Measurements from ENCODE around the gene AMOTL1.

Gene AMOTL1

GRCh38 chr11:94821439-94821838 is 53.3 kb downstream of the AMOTL1 start:
- ChIA-PET POLR2A (no interaction called here), CTCF (no interaction called here)
- TF ChIP-seq ZNF384 (IDR thresholded peaks at IDR 0.05) (no peak), NFRKB (IDR thresholded peaks at IDR 0.05) (no peak), FOXK2 (IDR thresholded peaks at IDR 0.05) (no peak), CTBP1 (IDR thresholded peaks at IDR 0.05; ENCODE audit: borderline replicate concordance) (no peak), LEF1 (IDR thresholded peaks at IDR 0.05; ENCODE audit: borderline replicate concordance) (no peak), TARDBP (IDR thresholded peaks at IDR 0.05) (no peak), HDGF (IDR thresholded peaks at IDR 0.05; ENCODE audit: borderline replicate concordance) (no peak)
- no peak for DNase-seq (ENCODE audit: extremely low spot score)

- no peak for DNase-seq (ENCODE audit: extremely low spot score)
- TF ChIP-seq BHLHE40 (IDR thresholded peaks at IDR 0.05; ENCODE audit: borderline replicate concordance): no peak
- TF ChIP-seq FOXA1 (IDR thresholded peaks at IDR 0.05): no peak
- no peak for TF ChIP-seq ELF4 (IDR thresholded peaks at IDR 0.05)
- no peak for TF ChIP-seq HDGF (IDR thresholded peaks at IDR 0.05; ENCODE audit: borderline replicate concordance)
- no peak for TF ChIP-seq PKNOX1 (IDR thresholded peaks at IDR 0.05)
- no peak for TF ChIP-seq TARDBP (IDR thresholded peaks at IDR 0.05)
- no peak for TF ChIP-seq FOXM1 (IDR thresholded peaks at IDR 0.05; ENCODE audit: borderline replicate concordance)
- no peak for TF ChIP-seq SP1 (IDR thresholded peaks at IDR 0.05)
- POLR2A ChIA-PET: no interaction called here
- CTCF ChIA-PET: no interaction called here
Measured at GRCh38 chr11:94822080-94822479, 53.9 kb downstream of the AMOTL1 start.

GRCh38 chr11:94823102-94823732 is 55.1 kb downstream of the AMOTL1 start:
- TF ChIP-seq ARNT (IDR thresholded peaks at IDR 0.05) (no peak), HDGF (IDR thresholded peaks at IDR 0.05; ENCODE audit: borderline replicate concordance) (no peak), TARDBP (IDR thresholded peaks at IDR 0.05) (no peak), FOXK2 (IDR thresholded peaks at IDR 0.05) (no peak), SUZ12 (IDR thresholded peaks at IDR 0.05) (no peak), NFRKB (IDR thresholded peaks at IDR 0.05) (no peak), FOXA1 (IDR thresholded peaks at IDR 0.05) (no peak), LEF1 (IDR thresholded peaks at IDR 0.05; ENCODE audit: borderline replicate concordance) (no peak), L3MBTL2 (conservative IDR thresholded peaks at IDR 0.05) (no peak), CTBP1 (IDR thresholded peaks at IDR 0.05; ENCODE audit: borderline replicate concordance) (no peak), SP1 (IDR thresholded peaks at IDR 0.05) (no peak), ELF4 (IDR thresholded peaks at IDR 0.05) (no peak), PKNOX1 (IDR thresholded peaks at IDR 0.05) (no peak), ZNF384 (IDR thresholded peaks at IDR 0.05) (no peak), BHLHE40 (IDR thresholded peaks at IDR 0.05; ENCODE audit: borderline replicate concordance) (no peak), FOXM1 (IDR thresholded peaks at IDR 0.05; ENCODE audit: borderline replicate concordance) (no peak)
- DNase-seq (ENCODE audit: extremely low spot score): no peak
- ChIA-PET POLR2A (no interaction called here), CTCF (no interaction called here)

GRCh38 chr11:94825031-94825430 is 56.9 kb downstream of the AMOTL1 start:
- ChIA-PET POLR2A (no interaction called here), CTCF (interaction anchor here (0.8 kb wide), 1 partner anchor 1006 kb away, joined by 4 read pairs; no protein-coding TSS in a partner anchor)
- TF ChIP-seq L3MBTL2 (conservative IDR thresholded peaks at IDR 0.05): no peak
- no peak for TF ChIP-seq BHLHE40 (IDR thresholded peaks at IDR 0.05; ENCODE audit: borderline replicate concordance)
- no peak for TF ChIP-seq TARDBP (IDR thresholded peaks at IDR 0.05)
- no peak for TF ChIP-seq NFRKB (IDR thresholded peaks at IDR 0.05)
- no peak for TF ChIP-seq HDGF (IDR thresholded peaks at IDR 0.05; ENCODE audit: borderline replicate concordance)
- DNase-seq (ENCODE audit: extremely low spot score): no peak

- DNase-seq (ENCODE audit: extremely low spot score): no peak
- CTCF ChIA-PET: interaction anchor here (0.8 kb wide), 1 partner anchor 1006 kb away, joined by 4 read pairs; no protein-coding TSS in a partner anchor
- TF ChIP-seq ZNF384 (IDR thresholded peaks at IDR 0.05) (no peak), ELF4 (IDR thresholded peaks at IDR 0.05) (no peak), SP1 (IDR thresholded peaks at IDR 0.05) (no peak), HDGF (IDR thresholded peaks at IDR 0.05; ENCODE audit: borderline replicate concordance) (no peak), FOXA1 (IDR thresholded peaks at IDR 0.05) (no peak), CTBP1 (IDR thresholded peaks at IDR 0.05; ENCODE audit: borderline replicate concordance) (no peak), ARNT (IDR thresholded peaks at IDR 0.05) (no peak), PKNOX1 (IDR thresholded peaks at IDR 0.05) (no peak)
- POLR2A ChIA-PET: no interaction called here
Measured at GRCh38 chr11:94825481-94825880, 57.3 kb downstream of the AMOTL1 start.

- POLR2A ChIA-PET: no interaction called here
- no peak for TF ChIP-seq L3MBTL2 (conservative IDR thresholded peaks at IDR 0.05)
- no peak for TF ChIP-seq FOXK2 (IDR thresholded peaks at IDR 0.05)
- no peak for TF ChIP-seq NFRKB (IDR thresholded peaks at IDR 0.05)
- TF ChIP-seq FOXA1 (IDR thresholded peaks at IDR 0.05): no peak
- no peak for TF ChIP-seq ARNT (IDR thresholded peaks at IDR 0.05)
- TF ChIP-seq CTBP1 (IDR thresholded peaks at IDR 0.05; ENCODE audit: borderline replicate concordance): no peak
- no peak for TF ChIP-seq TARDBP (IDR thresholded peaks at IDR 0.05)
- TF ChIP-seq HDGF (IDR thresholded peaks at IDR 0.05; ENCODE audit: borderline replicate concordance): no peak
- no peak for TF ChIP-seq ELF4 (IDR thresholded peaks at IDR 0.05)
- no peak for TF ChIP-seq PKNOX1 (IDR thresholded peaks at IDR 0.05)
- no peak for TF ChIP-seq FOXM1 (IDR thresholded peaks at IDR 0.05; ENCODE audit: borderline replicate concordance)
- no peak for TF ChIP-seq SP1 (IDR thresholded peaks at IDR 0.05)
- no peak for TF ChIP-seq ZNF384 (IDR thresholded peaks at IDR 0.05)
- no peak for TF ChIP-seq SUZ12 (IDR thresholded peaks at IDR 0.05)
- CTCF ChIA-PET: no interaction called here
- DNase-seq (ENCODE audit: extremely low spot score): no peak
Measured at GRCh38 chr11:94826415-94826814, 58.3 kb downstream of the AMOTL1 start.
